GM12864 (cell line): ENCODE results near the gene TRIM56.
A peak's percentile ranks its signal among the peaks of the same experiment; 100 is the strongest.

Experiments used
- DNase-seq: peaks from one replicate; pipeline ENCODE4 v3.0.0-alpha.2; 2011; ENCODE audit warnings: low read depth
- H3K4me3 ChIP-seq: 2 replicates; pipeline ENCODE4 v1.5.1; 2011; ENCODE audit warnings: mild to moderate bottlenecking, low read depth, low read length, control low read depth
- TF ChIP-seq, protein P1 (sequence below): IDR thresholded peaks from 2 replicates; pipeline ENCODE4 v1.5.1; 2011; ENCODE audit warnings: low read depth, mild to moderate bottlenecking, moderate library complexity, low read length, control low read depth, inconsistent platforms; ENCODE audit errors: missing control alignments

Gene TRIM56

GRCh38 chr7:101093906-101094305 lies 8.6 kb downstream of the TRIM56 start:
- no peak for DNase-seq
- TF ChIP-seq, protein P1, sequence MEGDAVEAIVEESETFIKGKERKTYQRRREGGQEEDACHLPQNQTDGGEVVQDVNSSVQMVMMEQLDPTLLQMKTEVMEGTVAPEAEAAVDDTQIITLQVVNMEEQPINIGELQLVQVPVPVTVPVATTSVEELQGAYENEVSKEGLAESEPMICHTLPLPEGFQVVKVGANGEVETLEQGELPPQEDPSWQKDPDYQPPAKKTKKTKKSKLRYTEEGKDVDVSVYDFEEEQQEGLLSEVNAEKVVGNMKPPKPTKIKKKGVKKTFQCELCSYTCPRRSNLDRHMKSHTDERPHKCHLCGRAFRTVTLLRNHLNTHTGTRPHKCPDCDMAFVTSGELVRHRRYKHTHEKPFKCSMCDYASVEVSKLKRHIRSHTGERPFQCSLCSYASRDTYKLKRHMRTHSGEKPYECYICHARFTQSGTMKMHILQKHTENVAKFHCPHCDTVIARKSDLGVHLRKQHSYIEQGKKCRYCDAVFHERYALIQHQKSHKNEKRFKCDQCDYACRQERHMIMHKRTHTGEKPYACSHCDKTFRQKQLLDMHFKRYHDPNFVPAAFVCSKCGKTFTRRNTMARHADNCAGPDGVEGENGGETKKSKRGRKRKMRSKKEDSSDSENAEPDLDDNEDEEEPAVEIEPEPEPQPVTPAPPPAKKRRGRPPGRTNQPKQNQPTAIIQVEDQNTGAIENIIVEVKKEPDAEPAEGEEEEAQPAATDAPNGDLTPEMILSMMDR: no peak
- no peak overlapping the region for H3K4me3 ChIP-seq

DNA sequence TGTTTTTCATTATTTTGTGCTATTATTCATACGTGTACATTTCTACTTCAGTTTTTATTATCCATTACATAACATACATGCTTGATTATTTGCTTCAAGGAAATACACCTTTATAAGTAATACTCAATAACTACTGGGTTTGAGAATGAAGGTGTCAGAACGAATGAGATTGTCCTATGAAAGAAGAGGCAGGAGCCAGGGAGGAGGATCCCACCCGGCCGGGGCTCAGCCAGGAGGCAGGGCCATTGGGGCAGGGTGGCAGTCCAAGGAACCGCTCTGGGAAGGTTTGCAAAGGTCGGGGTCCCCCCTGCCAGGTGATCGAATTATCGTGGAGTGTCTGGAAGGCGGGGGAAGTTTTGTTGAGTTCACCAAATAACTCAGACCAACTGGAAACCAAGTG lies 9.1 kb downstream of the TRIM56 start:
- H3K4me3 ChIP-seq: no peak overlapping the region
- TF ChIP-seq, protein P1: no peak
- no peak for DNase-seq

- H3K4me3 ChIP-seq: no peak overlapping the region
- TF ChIP-seq, protein P1: peak; percentile 55
- DNase-seq: no peak
Measured at GRCh38 chr7:101094791-101095375, 9.6 kb downstream of the TRIM56 start.

- H3K4me3 ChIP-seq: no peak overlapping the region
- no peak for DNase-seq
- TF ChIP-seq, protein P1: no peak
Measured at GRCh38 chr7:101096331-101096956, 11.2 kb downstream of the TRIM56 start.

- TF ChIP-seq, protein P1: no peak
- DNase-seq: no peak
- no peak overlapping the region for H3K4me3 ChIP-seq
Measured at GRCh38 chr7:101096957-101097347, 11.7 kb downstream of the TRIM56 start.

DNA sequence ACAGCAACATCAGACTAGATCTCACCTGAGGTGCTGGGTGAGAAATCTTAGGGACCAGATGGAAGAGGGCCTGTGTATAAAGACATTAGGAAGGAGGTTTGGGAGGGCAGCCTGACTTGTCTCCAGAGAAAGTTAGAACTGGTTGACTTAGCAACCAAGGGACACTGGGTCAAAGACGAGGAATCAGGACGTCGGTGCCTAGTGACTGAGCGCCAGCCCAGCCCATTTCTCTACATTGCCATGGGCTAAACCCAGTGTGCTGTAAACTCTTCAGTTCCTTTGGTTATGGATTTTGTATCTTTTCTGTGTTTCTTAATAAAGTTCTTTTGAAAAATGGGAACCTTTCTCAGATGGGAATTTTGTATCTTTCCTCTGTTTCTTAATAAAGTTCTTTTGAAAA lies 12.3 kb downstream of the TRIM56 start:
- TF ChIP-seq, protein P1: no peak
- DNase-seq: no peak
- no peak overlapping the region for H3K4me3 ChIP-seq
